Measurements from ENCODE around the gene TNNT3.

DNA sequence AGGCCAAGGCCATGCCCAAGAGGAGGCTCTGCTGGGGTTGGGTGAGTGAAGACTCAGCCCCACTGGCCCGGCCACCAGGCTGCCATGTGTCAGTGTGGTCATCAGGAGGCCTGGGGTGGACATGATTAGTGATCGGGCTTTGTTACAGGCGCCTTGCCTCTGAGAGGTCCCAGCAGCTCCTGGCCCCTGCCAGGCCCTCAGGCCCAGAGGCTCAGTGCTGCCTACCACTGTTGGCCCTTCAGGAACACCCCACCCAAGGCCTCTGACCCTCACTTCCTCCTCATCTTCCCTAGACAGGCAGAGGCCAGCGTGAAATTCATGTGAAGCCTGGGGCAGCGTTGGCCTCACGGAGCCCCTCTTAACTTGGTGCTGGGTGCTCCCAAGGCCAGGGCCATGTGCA, 29.8 kb downstream of the TNNT3 start:
- TF ChIP-seq CTCF (conservative IDR thresholded peaks at IDR 0.05): no peak
- TF ChIP-seq EZH2 (IDR thresholded peaks at IDR 0.05; ENCODE audit: low read depth): no peak
